ENCODE data around the gene PEDS1. TPM values are rescaled to one million over a fixed set of nuclear protein-coding genes. Genes with fewer than 3 reads are reported as not detected.

The PEDS1 gene
- total and polyA plus RNA-seq, 2 of the 13 experiments (the other 11 are each of a cell fraction or from before 2014, with no cell fraction given): 30.5 to 93.9 TPM

- TF ChIP-seq GMEB1 (CRISPR knock-in tag; IDR thresholded peaks at IDR 0.05; ENCODE audit: borderline replicate concordance) (peak; percentile 89), ZNF343 (CRISPR knock-in tag; IDR thresholded peaks at IDR 0.05) (peak; percentile 80; the same call in 1 of the 2 replicates), CBFB (CRISPR knock-in tag; IDR thresholded peaks at IDR 0.05) (peak; percentile 26; the same call in 1 of the 2 replicates), ZNF326 (CRISPR knock-in tag; IDR thresholded peaks at IDR 0.05; ENCODE audit: borderline replicate concordance) (peak; percentile 72; the same call in 1 of the 2 replicates), CERS6 (CRISPR knock-in tag; IDR thresholded peaks at IDR 0.05) (no peak), ZNF337 (CRISPR knock-in tag; IDR thresholded peaks at IDR 0.05; ENCODE audit: borderline replicate concordance, low read depth) (peak; percentile 40; the same call in 1 of the 2 replicates), ZNF724P (CRISPR knock-in tag; IDR thresholded peaks at IDR 0.05; ENCODE audit: borderline replicate concordance) (peak; percentile 96), ZNF775 (CRISPR knock-in tag; IDR thresholded peaks at IDR 0.05; ENCODE audit: borderline replicate concordance) (peak; percentile 91), ZNF10 (CRISPR knock-in tag; IDR thresholded peaks at IDR 0.05; ENCODE audit: borderline replicate concordance, low read depth) (no peak), ZNF782 (CRISPR knock-in tag; IDR thresholded peaks at IDR 0.05; ENCODE audit: borderline replicate concordance) (peak; percentile 83), ZNF891 (CRISPR knock-in tag; IDR thresholded peaks at IDR 0.05) (peak; percentile 93; the same call in 1 of the 2 replicates), THAP9 (CRISPR knock-in tag; IDR thresholded peaks at IDR 0.05; ENCODE audit: borderline replicate concordance) (no peak; the same call in 1 of the 2 replicates), ZNF121 (CRISPR knock-in tag; IDR thresholded peaks at IDR 0.05) (no peak), FOXM1 (CRISPR knock-in tag; IDR thresholded peaks at IDR 0.05) (no peak), ZNF282 (IDR thresholded peaks at IDR 0.05; ENCODE audit: partially characterized antibody) (no peak), YEATS2 (CRISPR knock-in tag; IDR thresholded peaks at IDR 0.05; ENCODE audit: borderline replicate concordance) (peak; percentile 81; the same call in 1 of the 2 replicates), ELF3 (CRISPR knock-in tag; IDR thresholded peaks at IDR 0.05) (peak; percentile 79), IKZF1 (IDR thresholded peaks at IDR 0.05) (no peak), ZNF768 (CRISPR knock-in tag; IDR thresholded peaks at IDR 0.05) (peak; percentile 84), HNRNPH1 (optimal IDR thresholded peaks at IDR 0.05; ENCODE audit: low read depth, low read length) (no peak), ELK4 (CRISPR knock-in tag; IDR thresholded peaks at IDR 0.05; ENCODE audit: borderline replicate concordance) (peak; percentile 59; the same call in 1 of the 2 replicates)
Measured at GRCh38 chr20:50172347-50173013, 19.0 kb upstream of the PEDS1 start (continued).

Data from HepG2 (cell line).